HEK293 (cell line): ENCODE results near the gene ZNF783.

Experiments used
- CTCF ChIP-seq: fragments of 450-650 bp; formaldehyde crosslinking; IDR thresholded peaks from 2 replicates; pipeline ENCODE4 v1.5.1; 2016; ENCODE audit warnings: missing biosample characterization, missing genetic modification characterization
- MZF1 ChIP-seq: fragments of 450-650 bp; formaldehyde crosslinking; IDR thresholded peaks from 2 replicates; pipeline ENCODE4 v1.5.1; 2017; ENCODE audit warnings: missing biosample characterization, missing genetic modification characterization, borderline replicate concordance
- ZBTB1 ChIP-seq: fragments of 450-650 bp; formaldehyde crosslinking; IDR thresholded peaks from 2 replicates; pipeline ENCODE4 v1.5.1; 2016; ENCODE audit warnings: missing biosample characterization, missing genetic modification characterization
- ZBTB21 ChIP-seq: fragments of 450-650 bp; formaldehyde crosslinking; IDR thresholded peaks from 2 replicates; pipeline ENCODE4 v1.5.1; 2017; ENCODE audit warnings: missing biosample characterization, missing genetic modification characterization
- ZNF239 ChIP-seq: fragments of 450-650 bp; formaldehyde crosslinking; IDR thresholded peaks from 2 replicates; pipeline ENCODE4 v1.5.1; 2016; ENCODE audit warnings: missing biosample characterization, missing genetic modification characterization

DNA sequence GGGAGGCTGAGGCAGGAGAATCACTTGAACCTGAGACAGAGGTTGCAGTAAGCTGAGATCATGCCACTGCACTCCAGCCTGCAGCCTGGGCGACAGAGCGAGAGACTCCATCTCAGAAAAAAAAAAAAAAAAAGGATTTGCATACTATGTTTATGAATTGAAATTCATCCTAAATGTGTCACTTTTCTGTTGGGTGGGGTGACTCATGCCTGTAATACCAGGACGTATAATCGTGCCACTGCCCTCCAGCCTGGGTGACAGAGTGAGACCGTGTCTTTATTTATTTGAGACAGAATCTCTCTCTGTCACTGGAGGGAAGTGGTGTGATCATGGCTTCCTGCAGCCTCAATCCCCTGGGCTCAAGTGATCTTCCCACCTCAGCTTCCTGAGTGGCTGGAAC, 16.8 kb upstream of the ZNF783 start:
- TF ChIP-seq CTCF (tag by site-specific recombination), result no peak
- TF ChIP-seq ZNF239 (tag by site-specific recombination), result no peak
- TF ChIP-seq ZBTB21, result no peak
- no peak for TF ChIP-seq MZF1 (tag by site-specific recombination)
- no peak for TF ChIP-seq ZBTB1 (tag by site-specific recombination)
